GM18519 (cell line): Measurements from ENCODE around the gene THOP1.

ENCODE experiments used
- ATAC-seq: cut with Tn5 transposase; IDR thresholded peaks from one replicate; pipeline ENCODE4 v1.9.1; 2021; ENCODE audit warnings: mild to moderate bottlenecking, moderate library complexity; ENCODE audit not compliant: unreplicated experiment, low FRiP score

THOP1 gene

DNA sequence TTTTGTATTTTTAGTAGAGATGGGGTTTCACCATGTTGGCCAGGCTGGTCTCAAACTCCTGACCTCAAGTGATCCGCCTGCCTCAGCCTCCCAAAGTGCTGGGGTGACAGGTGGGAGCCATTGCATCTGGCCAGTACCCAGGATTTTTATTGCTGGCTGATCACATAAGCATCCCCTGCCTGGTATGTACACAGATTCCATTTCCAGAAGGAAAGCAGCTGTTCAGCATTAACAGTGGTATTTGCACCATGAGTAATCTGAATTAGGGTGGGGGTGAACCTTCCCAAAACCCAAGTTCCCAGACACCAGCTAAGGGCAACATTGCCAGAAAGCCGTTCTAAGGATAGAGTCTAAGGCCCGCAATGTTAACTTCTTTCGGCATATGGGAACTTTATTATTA, 63.3 kb downstream of the THOP1 start:
- no peak for ATAC-seq

DNA sequence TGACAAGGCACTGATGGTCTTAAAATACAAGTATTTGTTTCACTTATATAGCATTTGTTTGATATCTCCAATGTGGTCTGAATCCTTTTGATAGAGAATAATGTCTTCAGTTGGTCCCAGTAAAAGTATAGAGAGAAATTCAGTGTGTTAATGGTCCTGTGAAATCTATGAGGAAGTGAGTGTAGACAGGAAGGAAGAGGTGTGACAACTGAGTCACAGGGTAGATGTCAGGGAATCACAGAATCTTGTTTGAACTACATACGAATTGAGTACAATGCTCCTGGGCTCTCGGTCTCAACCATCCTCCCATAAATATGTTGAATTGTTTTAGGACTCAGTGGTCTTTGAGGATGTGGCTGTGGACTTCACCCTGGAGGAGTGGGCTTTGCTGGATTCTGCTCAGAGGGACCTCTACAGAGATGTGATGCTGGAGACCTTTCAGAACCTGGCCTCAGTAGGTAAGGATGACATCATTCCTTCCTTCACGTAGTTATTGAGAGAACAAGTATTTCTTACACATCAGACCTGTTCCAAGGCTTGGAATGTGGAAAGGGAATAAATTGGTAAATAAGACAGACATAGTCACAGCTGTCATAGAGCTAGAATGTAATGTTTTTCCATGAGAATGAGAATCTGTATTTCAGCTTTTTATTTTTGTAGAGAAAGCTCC, 65.1 kb downstream of the THOP1 start:
- no peak for ATAC-seq

DNA sequence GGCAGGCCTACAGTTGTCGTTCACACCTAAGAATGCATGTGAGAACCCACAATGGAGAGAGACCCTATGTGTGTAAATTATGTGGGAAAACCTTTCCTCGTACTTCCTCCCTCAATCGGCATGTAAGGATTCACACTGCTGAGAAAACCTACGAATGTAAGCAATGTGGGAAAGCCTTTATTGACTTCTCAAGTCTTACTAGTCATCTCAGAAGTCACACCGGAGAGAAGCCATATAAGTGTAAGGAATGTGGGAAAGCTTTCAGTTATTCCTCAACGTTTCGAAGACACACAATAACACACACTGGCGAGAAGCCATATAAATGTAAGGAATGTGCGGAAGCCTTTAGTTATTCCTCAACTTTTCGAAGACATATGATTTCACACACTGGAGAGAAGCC, 67.3 kb downstream of the THOP1 start:
- ATAC-seq: no peak

DNA sequence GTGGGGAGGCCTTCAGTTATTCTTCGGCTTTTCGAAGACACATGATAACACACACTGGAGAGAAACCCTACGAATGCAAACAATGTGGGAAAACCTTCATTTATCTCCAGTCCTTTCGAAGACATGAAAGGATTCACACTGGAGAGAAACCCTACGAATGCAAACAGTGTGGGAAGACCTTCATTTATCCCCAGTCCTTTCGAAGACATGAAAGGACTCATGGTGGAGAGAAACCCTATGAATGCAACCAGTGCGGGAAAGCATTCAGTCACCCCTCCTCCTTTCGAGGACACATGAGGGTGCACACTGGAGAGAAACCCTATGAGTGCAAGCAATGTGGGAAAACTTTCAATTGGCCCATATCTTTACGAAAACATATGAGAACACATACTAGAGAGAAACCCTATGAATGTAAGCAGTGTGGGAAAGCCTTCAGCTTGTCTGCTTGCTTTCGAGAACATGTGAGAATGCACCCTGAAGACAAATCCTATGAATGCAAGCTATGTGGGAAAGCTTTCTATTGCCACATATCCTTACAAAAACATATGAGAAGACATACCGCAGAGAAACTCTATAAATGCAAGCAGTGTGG, 67.8 kb downstream of the THOP1 start:
- no peak for ATAC-seq

DNA sequence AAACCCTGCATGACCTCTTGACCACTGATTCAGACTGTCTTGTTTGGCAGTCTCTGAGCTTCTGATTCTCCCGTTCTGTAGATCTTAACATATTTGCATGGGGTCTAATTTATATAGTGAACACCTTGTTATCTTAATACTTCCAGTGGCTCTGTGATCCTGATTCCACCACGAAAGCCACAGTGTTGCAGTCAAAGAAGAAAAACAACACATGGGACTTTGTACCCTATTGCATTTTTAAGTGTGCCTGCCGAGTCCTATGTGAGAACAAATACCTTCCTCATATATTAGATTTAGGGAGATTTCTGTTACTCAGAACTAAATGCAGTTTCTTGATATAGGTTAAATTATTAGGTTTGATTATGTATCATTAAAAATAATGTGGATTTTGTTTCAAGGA, 69.5 kb downstream of the THOP1 start:
- no peak for ATAC-seq

DNA sequence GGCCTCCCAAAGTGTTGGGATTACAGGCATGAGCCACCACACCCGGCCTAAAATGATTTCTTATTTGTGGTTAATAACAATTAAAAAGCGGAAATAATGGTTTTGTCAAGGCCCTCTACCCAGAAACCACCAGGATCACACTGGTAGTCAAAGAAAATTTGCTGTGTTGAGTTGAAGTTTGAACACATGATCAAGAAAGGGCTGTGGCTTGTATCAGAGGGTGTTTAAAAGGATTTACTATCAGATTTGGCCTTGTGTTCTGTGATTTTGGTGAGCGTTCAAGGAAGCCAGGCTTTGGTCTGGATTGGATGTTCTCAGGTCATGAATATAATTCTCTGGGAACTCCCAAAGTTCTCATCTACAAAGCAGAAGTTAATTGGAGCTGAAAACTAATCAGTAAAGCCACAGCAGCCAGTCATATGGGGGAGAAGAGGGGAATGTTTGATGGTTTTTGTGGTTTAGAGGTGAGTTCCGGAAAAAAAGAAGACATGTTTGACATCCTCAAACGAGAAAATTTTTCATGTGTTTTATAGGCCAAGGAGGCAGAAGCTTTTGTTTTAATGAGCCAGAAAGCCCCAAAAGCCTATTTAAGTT, 71.3 kb downstream of the THOP1 start:
- no peak for ATAC-seq

DNA sequence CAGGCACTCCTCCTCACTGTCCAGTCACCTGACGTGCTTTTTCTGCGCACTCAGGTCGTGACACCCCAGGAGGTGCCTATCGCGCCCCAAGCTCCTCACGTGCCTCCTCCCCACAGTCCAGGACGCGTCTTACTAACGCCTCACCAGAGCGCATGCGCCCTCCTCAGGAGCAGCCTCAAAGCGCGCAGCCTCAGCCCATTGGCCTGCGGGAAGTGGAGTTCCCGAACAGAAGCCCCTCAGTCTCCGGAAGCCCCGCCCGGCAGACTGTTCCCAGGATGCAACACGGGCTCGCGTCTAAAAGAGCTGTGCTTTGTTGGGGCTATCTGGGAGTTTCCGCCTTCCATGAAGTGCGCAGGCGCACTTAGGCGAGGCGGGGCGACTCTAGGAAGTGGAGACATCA, 73.6 kb downstream of the THOP1 start:
- no peak for ATAC-seq

DNA sequence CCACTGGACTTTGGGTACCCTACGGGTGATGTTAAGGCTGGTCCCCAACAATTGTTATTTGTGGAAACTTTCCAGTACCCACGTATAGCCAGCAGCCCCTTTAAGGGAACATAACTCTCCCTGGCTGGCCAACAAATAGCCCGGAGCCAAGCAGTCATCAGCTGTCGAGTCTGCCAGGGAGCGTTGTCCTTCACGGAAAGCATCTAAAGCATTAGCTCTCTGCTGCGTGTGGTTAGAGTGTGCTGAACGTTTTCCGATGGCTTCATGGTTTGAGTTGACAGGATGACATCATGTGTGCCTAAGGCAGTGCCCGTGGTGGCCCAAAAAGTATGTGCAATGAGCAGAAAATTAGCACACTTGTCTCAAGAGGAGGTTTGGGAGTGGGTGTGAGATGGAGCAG, 78.5 kb downstream of the THOP1 start:
- ATAC-seq: no peak
